Stimulated activated CD8-positive, alpha-beta memory T cell treated with anti-CD3 and anti-CD28 coated beads, Interleukin-15, amount 100 ng/mL, for 48 hours (primary cell): ENCODE measurements around the gene C3orf22.
"Not testable (repeated sequence)": the region's sequence is repeated elsewhere in the genome, so short reads cannot be mapped to it uniquely, and the experiment has no call there.

ENCODE experiments used
- DNase-seq, 2 donors: peaks; one replicate each; pipeline ENCODE4 v3.0.0-alpha.2; 2020; ENCODE audit warnings: low read depth in 2 of 2

The C3orf22 gene

GRCh38 chr3:126542340-126543241 lies 16.1 kb downstream of the C3orf22 start:
- no peak for DNase-seq

GRCh38 chr3:126541628-126542339 lies 16.9 kb downstream of the C3orf22 start:
- DNase-seq, result no peak

GRCh38 chr3:126540951-126541627 lies 17.6 kb downstream of the C3orf22 start:
- no peak for DNase-seq

- no peak for DNase-seq
Observed at GRCh38 chr3:126540342-126540849, 18.3 kb downstream of the C3orf22 start.

- no peak for DNase-seq
Observed at GRCh38 chr3:126539558-126540250, 19.0 kb downstream of the C3orf22 start.

GRCh38 chr3:126538966-126539365 lies 19.8 kb downstream of the C3orf22 start:
- no peak for DNase-seq

GRCh38 chr3:126538316-126538715 lies 20.4 kb downstream of the C3orf22 start:
- no peak for DNase-seq

GRCh38 chr3:126537730-126538281 lies 20.9 kb downstream of the C3orf22 start:
- DNase-seq, result no peak

GRCh38 chr3:126537116-126537729 lies 21.5 kb downstream of the C3orf22 start:
- no peak for DNase-seq

GRCh38 chr3:126536126-126536525 lies 22.6 kb downstream of the C3orf22 start:
- DNase-seq, result no peak

- DNase-seq, result no peak
Observed at GRCh38 chr3:126535636-126536035, 23.1 kb downstream of the C3orf22 start.

- not testable (repeated sequence) for DNase-seq
Observed at GRCh38 chr3:126534716-126535115, 24.0 kb downstream of the C3orf22 start.

GRCh38 chr3:126533506-126533905 lies 25.2 kb downstream of the C3orf22 start:
- no peak for DNase-seq

GRCh38 chr3:126531051-126531330 lies 27.7 kb downstream of the C3orf22 start:
- no peak for DNase-seq

- DNase-seq, result no peak
Observed at GRCh38 chr3:126530171-126531050, 28.3 kb downstream of the C3orf22 start.

GRCh38 chr3:126529585-126530170 lies 29.1 kb downstream of the C3orf22 start:
- no peak for DNase-seq

- no peak for DNase-seq
Observed at GRCh38 chr3:126528800-126529541, 29.8 kb downstream of the C3orf22 start.

GRCh38 chr3:126528419-126528799 lies 30.3 kb downstream of the C3orf22 start:
- no peak for DNase-seq
